HCT116 (cell line): ENCODE data around the gene ACTG1.

Experiments used
- CTCF ChIP-seq, 3 experiments: fragments of 200-600 bp in 1 of 3; sonication (generic) in 1 of 3; IDR thresholded peaks in 2 of 3; conservative IDR thresholded peaks in 1 of 3; 2 replicates each; pipeline ENCODE4 v1.5.1; 2012 to 2017; ENCODE audit warnings: low read depth in 2 of 3, low read length in 2 of 3, antibody characterized with exemption in 1 of 3, borderline replicate concordance in 1 of 3, control low read depth in 1 of 3, mild to moderate bottlenecking in 1 of 3, mixed read lengths in 1 of 3, mixed run types in 1 of 3, moderate library complexity in 1 of 3; ENCODE audit not compliant: insufficient read depth in 1 of 3
- EZH2phosphoT487 ChIP-seq: fragments of 200-600 bp; IDR thresholded peaks from 2 replicates; pipeline ENCODE4 v1.6.1; 2018; ENCODE audit warnings: antibody characterized with exemption, borderline replicate concordance
- JUND ChIP-seq: IDR thresholded peaks from 2 replicates; pipeline ENCODE4 v1.6.1; 2012
- POLR2A ChIP-seq: IDR thresholded peaks from 2 replicates; pipeline ENCODE4 v1.7.0; 2011; ENCODE audit warnings: borderline replicate concordance; ENCODE audit not compliant: insufficient read depth, insufficient read length; ENCODE audit errors: extremely low read depth
- POLR2AphosphoS5 ChIP-seq: IDR thresholded peaks from 2 replicates; pipeline ENCODE4 v1.6.1; 2011; ENCODE audit warnings: mild to moderate bottlenecking, low read depth, low read length, moderate library complexity
- RAD21 ChIP-seq: IDR thresholded peaks from 2 replicates; pipeline ENCODE4 v1.6.1; 2012; ENCODE audit warnings: low read depth, mild to moderate bottlenecking
- REST ChIP-seq: IDR thresholded peaks from 2 replicates; pipeline ENCODE4 v1.6.1; 2012; ENCODE audit warnings: low read depth
- ZFX ChIP-seq: fragments of 450-650 bp; IDR thresholded peaks from 2 replicates; pipeline ENCODE4 v1.6.1; 2017

GRCh38 chr17:81539961-81540675 is 27.5 kb upstream of the ACTG1 start:
- TF ChIP-seq REST (no peak), POLR2A (no peak), RAD21 (no peak), CTCF (IDR thresholded peaks at IDR 0.05 in 2 of 3, conservative IDR thresholded peaks at IDR 0.05 in 1 of 3; ENCODE audit: borderline replicate concordance in 1 of 3, insufficient read depth in 1 of 3, low read depth in 2 of 3, low read length in 2 of 3) (no peak), JUND (peak; percentile 34; the same call in 1 of the 2 replicates), ZFX (no peak), EZH2phosphoT487 (no peak), POLR2AphosphoS5 (0 out of 2 replicates have a peak, but pooled peaks have one; percentile 6)
